OCI-LY1 (cell line): Measurements from ENCODE around the gene HERPUD2.

ENCODE experiments used
- H2AFZ ChIP-seq: fragments of 200-600 bp; sonication (generic), shearing (Covaris generic); 2 replicates; pipeline ENCODE4 v1.6.0; 2014; ENCODE audit warnings: antibody characterized with exemption, mild to moderate bottlenecking, low read length
- H3F3A ChIP-seq: fragments of 200-600 bp; sonication (generic), shearing (Covaris generic); 2 replicates; pipeline ENCODE4 v1.6.0; 2014; ENCODE audit warnings: mild to moderate bottlenecking, antibody characterized with exemption, low read length, moderate library complexity; ENCODE audit not compliant: insufficient read depth
- H3K27ac ChIP-seq: fragments of 200-600 bp; sonication (generic); 2 replicates; pipeline ENCODE4 v1.5.1; 2014; ENCODE audit warnings: low read length, mixed run types, mild to moderate bottlenecking, low read depth; ENCODE audit not compliant: poor library complexity, severe bottlenecking
- H3K27me3 ChIP-seq: fragments of 200-600 bp; sonication (generic); 2 replicates; pipeline ENCODE4 v1.6.0; 2014; ENCODE audit warnings: antibody characterized with exemption, mild to moderate bottlenecking, low read length, moderate library complexity; ENCODE audit not compliant: insufficient read depth
- H3K36me3 ChIP-seq: fragments of 200-600 bp; sonication (generic); 2 replicates; pipeline ENCODE4 v1.6.1; 2014; ENCODE audit warnings: mild to moderate bottlenecking, antibody characterized with exemption, low read length, moderate library complexity, mixed read lengths; ENCODE audit not compliant: insufficient read depth
- H3K4me1 ChIP-seq: fragments of 200-600 bp; sonication (generic); 2 replicates; pipeline ENCODE4 v1.5.1; 2014; ENCODE audit warnings: mild to moderate bottlenecking, low read length, moderate library complexity; ENCODE audit not compliant: insufficient read depth, severe bottlenecking
- H3K4me2 ChIP-seq: fragments of 200-600 bp; sonication (generic), shearing (Covaris generic); 2 replicates; pipeline ENCODE4 v1.6.1; 2014; ENCODE audit warnings: low read length
- H3K4me3 ChIP-seq: fragments of 200-600 bp; sonication (generic); 2 replicates; pipeline ENCODE4 v1.5.1; 2014; ENCODE audit warnings: low read length, low read depth, mild to moderate bottlenecking, mixed read lengths; ENCODE audit not compliant: poor library complexity, severe bottlenecking
- H3K79me2 ChIP-seq: fragments of 200-600 bp; shearing (Covaris generic); 2 replicates; pipeline ENCODE4 v1.6.1; 2016; ENCODE audit warnings: mixed run types, low read length, mixed read lengths; ENCODE audit not compliant: insufficient read depth
- H3K9ac ChIP-seq: fragments of 200-600 bp; sonication (generic), shearing (Covaris generic); 2 replicates; pipeline ENCODE4 v1.6.1; 2014; ENCODE audit warnings: mild to moderate bottlenecking, low read length, mixed read lengths
- H3K9me2 ChIP-seq: fragments of 200-600 bp; sonication (generic), shearing (Covaris generic); 2 replicates; pipeline ENCODE4 v1.6.1; 2014; ENCODE audit warnings: low read depth, mild to moderate bottlenecking, low read length, mixed read lengths
- H3K9me3 ChIP-seq: fragments of 200-600 bp; shearing (Covaris generic); 2 replicates; pipeline ENCODE4 v1.6.1; 2014; ENCODE audit warnings: low read length, mixed read lengths
- H4K20me1 ChIP-seq: fragments of 200-600 bp; sonication (generic), shearing (Covaris generic); 2 replicates; pipeline ENCODE4 v1.6.0; 2016; ENCODE audit warnings: mild to moderate bottlenecking, low read length; ENCODE audit not compliant: insufficient read depth
- CTCF ChIP-seq: fragments of 200-600 bp; sonication (generic), shearing (Covaris generic); IDR thresholded peaks from 2 replicates; pipeline ENCODE4 v1.5.1; 2017; ENCODE audit warnings: mild to moderate bottlenecking, antibody characterized with exemption, low read length, moderate library complexity, mixed read lengths
- EZH2 ChIP-seq: fragments of 200-600 bp; sonication (generic), shearing (Covaris generic); IDR thresholded peaks from 2 replicates; pipeline ENCODE4 v1.8.0; 2017; ENCODE audit warnings: borderline replicate concordance, mixed run types, mild to moderate bottlenecking, antibody characterized with exemption, low read length, moderate library complexity, mixed read lengths

The HERPUD2 gene

GRCh38 chr7:35599061-35599460 is 95.9 kb downstream of the HERPUD2 start:
- Histone ChIP-seq H3K9ac (no peak overlapping the region), H3K4me1 (no peaks in the 10 kb centered on the region), H3K79me2 (no peaks in the 10 kb centered on the region), H3K36me3 (no peaks in the 10 kb centered on the region), H3K4me3 (no peak overlapping the region), H3K27me3 (no peaks in the 10 kb centered on the region), H3K4me2 (no peak overlapping the region), H4K20me1 (no peaks in the 10 kb centered on the region), H3F3A (no peaks in the 10 kb centered on the region), H2AFZ (no peak overlapping the region), H3K9me3 (no peaks in the 10 kb centered on the region), H3K27ac (no peak overlapping the region), H3K9me2 (no peaks in the 10 kb centered on the region)
- TF ChIP-seq CTCF = no peak
- TF ChIP-seq EZH2 = no peak

- TF ChIP-seq EZH2 (no peak), CTCF (no peak)
- Histone ChIP-seq H3K27me3 (no peaks in the 10 kb centered on the region), H3K4me1 (no peaks in the 10 kb centered on the region), H3F3A (no peaks in the 10 kb centered on the region), H3K4me3 (no peak overlapping the region), H2AFZ (no peak overlapping the region), H3K79me2 (no peaks in the 10 kb centered on the region), H3K9ac (no peak overlapping the region), H3K4me2 (no peak overlapping the region), H3K9me3 (no peaks in the 10 kb centered on the region), H3K27ac (no peak overlapping the region), H3K36me3 (no peaks in the 10 kb centered on the region), H3K9me2 (no peaks in the 10 kb centered on the region), H4K20me1 (no peaks in the 10 kb centered on the region)
These were observed 98.9 kb downstream of the HERPUD2 start for GRCh38 chr7:35596061-35596460.

DNA sequence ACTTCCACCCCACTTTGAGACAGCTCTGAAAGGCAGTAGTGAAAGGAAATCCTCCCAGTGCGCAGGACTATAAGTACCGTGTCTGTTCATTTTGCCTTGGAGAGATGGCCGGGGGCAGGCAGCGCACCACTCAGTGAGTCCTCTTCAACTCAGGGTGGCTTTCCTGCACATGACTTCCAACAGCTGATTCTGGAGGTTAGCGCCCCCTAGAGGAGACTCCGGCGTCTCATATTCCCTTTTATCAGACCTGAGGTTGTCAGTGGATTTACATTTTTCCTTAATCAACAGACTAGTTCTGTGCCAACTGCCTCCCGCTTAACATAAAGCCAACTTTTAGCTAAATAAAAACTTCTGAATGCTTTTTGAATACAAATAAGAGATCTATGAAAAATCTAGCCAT is 101.0 kb downstream of the HERPUD2 start:
- Histone ChIP-seq H3K4me1 (no peaks in the 10 kb centered on the region), H3K9ac (no peak overlapping the region), H4K20me1 (no peaks in the 10 kb centered on the region), H3K27me3 (no peaks in the 10 kb centered on the region), H2AFZ (no peak overlapping the region), H3K36me3 (no peaks in the 10 kb centered on the region), H3K27ac (no peak overlapping the region), H3F3A (no peaks in the 10 kb centered on the region), H3K9me3 (no peaks in the 10 kb centered on the region), H3K9me2 (no peaks in the 10 kb centered on the region), H3K79me2 (no peaks in the 10 kb centered on the region), H3K4me2 (no peak overlapping the region), H3K4me3 (no peak overlapping the region)
- TF ChIP-seq EZH2 (no peak), CTCF (peak; percentile 86)
